HEK293T (cell line): Measurements from ENCODE around the gene MINDY4.

ENCODE experiments used
- CTCF ChIA-PET: fragments of 350-600 bp; formaldehyde crosslinking; extraction: SDS; loops from one replicate; lab custom pipeline; 2021; ENCODE audit warnings: antibody characterized with exemption, inconsistent platforms; lab: Yijun Ruan, JAX
- POLR2A ChIA-PET: fragments of 350-600 bp; formaldehyde crosslinking; extraction: SDS; loops from one replicate; lab custom pipeline; 2020; ENCODE audit warnings: antibody characterized with exemption, inconsistent platforms; lab: Yijun Ruan, JAX
- DNase-seq: peaks from one replicate; pipeline ENCODE4 v3.0.0; 2012; ENCODE audit warnings: mixed read lengths; ENCODE audit errors: extremely low spot score
- ARNT ChIP-seq: fragments of 450-650 bp; IDR thresholded peaks from 2 replicates; pipeline ENCODE4 v1.6.1; 2017; ENCODE audit warnings: mild to moderate bottlenecking
- BHLHE40 ChIP-seq: fragments of 450-650 bp; IDR thresholded peaks from 2 replicates; pipeline ENCODE4 v1.6.1; 2016; ENCODE audit warnings: mild to moderate bottlenecking, moderate library complexity, borderline replicate concordance
- CTBP1 ChIP-seq: fragments of 450-650 bp; IDR thresholded peaks from 2 replicates; pipeline ENCODE4 v1.6.1; 2016; ENCODE audit warnings: borderline replicate concordance
- ELF4 ChIP-seq: fragments of 450-650 bp; IDR thresholded peaks from 2 replicates; pipeline ENCODE4 v1.6.1; 2017; ENCODE audit warnings: antibody characterized with exemption
- FOXA1 ChIP-seq: fragments of 450-650 bp; IDR thresholded peaks from 2 replicates; pipeline ENCODE4 v1.6.1; 2016; ENCODE audit warnings: mild to moderate bottlenecking
- FOXK2 ChIP-seq: fragments of 450-650 bp; IDR thresholded peaks from 2 replicates; pipeline ENCODE4 v1.6.1; 2016; ENCODE audit warnings: mild to moderate bottlenecking
- FOXM1 ChIP-seq: fragments of 450-650 bp; IDR thresholded peaks from 2 replicates; pipeline ENCODE4 v1.6.1; 2017; ENCODE audit warnings: mild to moderate bottlenecking, borderline replicate concordance
- HDGF ChIP-seq: fragments of 450-650 bp; IDR thresholded peaks from 2 replicates; pipeline ENCODE4 v1.6.1; 2017; ENCODE audit warnings: antibody characterized with exemption, borderline replicate concordance
- L3MBTL2 ChIP-seq: fragments of 450-650 bp; conservative IDR thresholded peaks from 2 replicates; pipeline ENCODE4 v1.6.1; 2016; ENCODE audit warnings: mild to moderate bottlenecking
- LEF1 ChIP-seq: fragments of 450-650 bp; IDR thresholded peaks from 2 replicates; pipeline ENCODE4 v1.6.1; 2017; ENCODE audit warnings: mild to moderate bottlenecking, borderline replicate concordance
- NFRKB ChIP-seq: fragments of 450-650 bp; IDR thresholded peaks from 2 replicates; pipeline ENCODE4 v1.6.1; 2016; ENCODE audit warnings: mild to moderate bottlenecking, moderate library complexity
- SP1 ChIP-seq: fragments of 450-650 bp; IDR thresholded peaks from 2 replicates; pipeline ENCODE4 v1.6.1; 2017
- SUZ12 ChIP-seq: fragments of 450-650 bp; IDR thresholded peaks from 2 replicates; pipeline ENCODE4 v1.6.1; 2016; ENCODE audit warnings: mild to moderate bottlenecking
- TARDBP ChIP-seq: fragments of 450-650 bp; IDR thresholded peaks from 2 replicates; pipeline ENCODE4 v1.6.1; 2016
- ZNF384 ChIP-seq: fragments of 450-650 bp; IDR thresholded peaks from 2 replicates; pipeline ENCODE4 v1.6.1; 2016
- TF ChIP-seq, protein P1 (sequence below): fragments of 450-650 bp; IDR thresholded peaks from 2 replicates; pipeline ENCODE4 v1.6.1; 2016

MINDY4 gene

DNA sequence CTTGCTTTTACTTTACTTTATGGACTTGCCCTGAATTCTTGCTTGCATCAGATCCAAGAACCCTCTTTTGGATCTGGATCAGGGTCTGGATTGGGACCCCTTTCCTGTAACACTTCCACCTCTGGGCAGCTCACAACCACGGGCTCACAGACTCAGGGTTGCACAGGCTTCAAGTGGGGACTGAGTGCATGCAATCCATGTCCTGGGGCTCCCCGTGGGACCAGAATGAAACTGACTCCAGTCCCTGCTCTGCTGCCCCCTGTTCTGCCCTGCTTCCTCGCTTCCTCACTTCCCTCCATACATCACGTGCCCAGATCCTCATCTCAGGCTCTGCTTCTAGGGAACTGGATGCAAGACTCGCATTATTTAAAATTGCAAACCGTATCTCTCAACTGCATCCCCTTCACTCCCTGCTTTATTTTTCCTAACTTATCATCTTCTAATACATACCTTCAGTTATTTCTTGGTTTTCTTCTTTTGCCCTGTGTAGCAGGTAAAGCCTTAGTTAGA lies 42.6 kb upstream of the MINDY4 start:
- ChIA-PET CTCF (no interaction called here), POLR2A (no interaction called here)
- DNase-seq = no peak
- TF ChIP-seq NFRKB (no peak), BHLHE40 (no peak), L3MBTL2 (no peak), SP1 (no peak), FOXA1 (no peak), ZNF384 (no peak), ARNT (no peak), CTBP1 (no peak), SUZ12 (no peak), LEF1 (no peak)
- TF ChIP-seq, protein P1, sequence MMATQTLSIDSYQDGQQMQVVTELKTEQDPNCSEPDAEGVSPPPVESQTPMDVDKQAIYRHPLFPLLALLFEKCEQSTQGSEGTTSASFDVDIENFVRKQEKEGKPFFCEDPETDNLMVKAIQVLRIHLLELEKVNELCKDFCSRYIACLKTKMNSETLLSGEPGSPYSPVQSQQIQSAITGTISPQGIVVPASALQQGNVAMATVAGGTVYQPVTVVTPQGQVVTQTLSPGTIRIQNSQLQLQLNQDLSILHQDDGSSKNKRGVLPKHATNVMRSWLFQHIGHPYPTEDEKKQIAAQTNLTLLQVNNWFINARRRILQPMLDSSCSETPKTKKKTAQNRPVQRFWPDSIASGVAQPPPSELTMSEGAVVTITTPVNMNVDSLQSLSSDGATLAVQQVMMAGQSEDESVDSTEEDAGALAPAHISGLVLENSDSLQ = no peak

DNA sequence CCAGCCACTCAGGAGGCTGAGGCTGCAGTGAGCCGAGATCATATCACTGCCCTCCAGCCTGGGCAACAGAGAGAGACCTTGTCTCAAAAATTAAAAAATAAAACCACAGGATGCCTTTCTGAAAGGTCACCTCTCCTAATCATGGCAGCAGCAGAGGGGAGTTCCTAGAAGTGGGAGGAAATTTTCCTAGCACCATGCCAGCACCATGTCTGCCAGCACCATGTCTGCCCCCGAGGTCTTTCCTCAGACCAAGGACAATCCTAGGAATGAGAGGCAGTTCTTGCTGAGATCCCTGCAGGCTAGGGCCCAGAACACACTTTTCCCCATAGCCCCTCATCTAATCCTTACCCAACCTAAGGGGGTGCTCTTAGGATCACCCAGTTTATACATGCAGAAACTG lies 41.6 kb upstream of the MINDY4 start:
- TF ChIP-seq BHLHE40 (no peak), SP1 (no peak), FOXA1 (no peak), LEF1 (no peak), ELF4 (no peak), L3MBTL2 (no peak), HDGF (no peak), ARNT (no peak), ZNF384 (no peak), NFRKB (no peak), CTBP1 (no peak), FOXK2 (no peak), TARDBP (no peak), FOXM1 (no peak)
- TF ChIP-seq, protein P1 = no peak
- ChIA-PET POLR2A (no interaction called here), CTCF (no interaction called here)
- no peak for DNase-seq

DNA sequence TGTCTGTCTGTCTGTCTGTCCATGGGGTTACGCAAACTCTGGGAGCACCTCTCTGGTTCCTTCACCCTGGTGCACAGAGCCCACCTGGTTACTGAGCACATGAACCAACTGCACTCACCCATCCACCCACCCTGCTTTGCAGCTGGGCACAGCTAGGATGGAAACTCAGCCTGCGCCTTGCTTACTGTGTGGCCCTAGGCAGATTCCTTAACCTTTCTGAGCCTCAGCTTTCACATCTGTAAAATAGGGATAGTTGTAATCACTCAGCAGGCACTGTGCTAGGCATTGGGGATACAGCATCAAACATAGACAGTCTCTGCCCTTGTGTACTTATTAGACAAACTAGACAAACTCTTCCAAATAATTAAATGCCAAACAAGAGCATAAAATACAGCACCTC lies 41.1 kb upstream of the MINDY4 start:
- ChIA-PET POLR2A (no interaction called here), CTCF (no interaction called here)
- no peak for TF ChIP-seq BHLHE40
- DNase-seq = no peak

DNA sequence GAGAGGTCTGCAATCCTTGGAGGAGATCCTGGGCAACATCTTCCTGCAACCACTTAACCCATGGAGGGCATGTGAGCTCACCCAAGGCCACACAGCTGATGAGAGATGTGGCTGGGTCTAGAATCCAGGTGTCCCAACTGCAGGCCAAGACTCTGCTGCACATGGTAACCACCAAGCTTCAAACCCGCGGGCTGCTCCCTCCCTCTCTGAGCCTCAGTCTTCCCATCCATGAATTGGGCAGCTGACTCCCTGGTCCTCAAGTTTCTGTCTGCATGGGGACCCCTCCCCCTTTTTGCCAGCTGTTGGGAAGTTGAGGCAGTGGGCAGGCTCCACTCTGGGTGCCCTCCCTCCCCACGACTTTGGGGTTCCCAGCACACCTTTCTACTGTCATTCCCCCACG lies 40.2 kb upstream of the MINDY4 start:
- CTCF ChIA-PET = no interaction called here
- no peak for DNase-seq
- POLR2A ChIA-PET = no interaction called here
- TF ChIP-seq BHLHE40 (no peak), NFRKB (no peak), FOXA1 (no peak), L3MBTL2 (no peak)

DNA sequence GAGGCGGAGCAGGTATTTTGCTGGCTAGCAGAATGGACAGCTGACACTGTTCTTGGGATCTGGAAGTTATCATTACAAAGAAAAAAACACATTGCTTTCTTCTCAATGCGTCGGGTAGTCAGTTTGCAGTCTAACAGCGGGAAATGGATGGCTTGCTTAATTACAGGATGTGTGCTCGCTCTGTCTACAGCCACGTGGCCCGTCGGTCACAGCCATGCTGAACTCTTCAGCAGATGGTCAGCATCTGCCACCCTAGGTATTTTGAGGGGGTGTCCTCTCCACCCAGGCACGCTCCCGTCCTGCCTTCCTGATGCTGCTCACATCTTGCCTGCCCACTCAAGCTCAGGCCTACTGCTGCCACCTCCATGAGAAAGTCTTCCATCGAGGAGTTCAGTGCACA lies 39.6 kb upstream of the MINDY4 start:
- no peak for DNase-seq
- POLR2A ChIA-PET = no interaction called here
- CTCF ChIA-PET = interaction anchor here (0.7 kb wide), 1 partner anchor 46 kb away, joined by 3 read pairs; no protein-coding TSS in a partner anchor
- TF ChIP-seq NFRKB (no peak), L3MBTL2 (no peak), SP1 (no peak), FOXA1 (no peak), SUZ12 (no peak), ELF4 (no peak), ARNT (no peak), HDGF (no peak), FOXK2 (no peak), TARDBP (no peak), LEF1 (no peak), BHLHE40 (no peak), FOXM1 (no peak), CTBP1 (no peak)
- TF ChIP-seq, protein P1 = no peak

DNA sequence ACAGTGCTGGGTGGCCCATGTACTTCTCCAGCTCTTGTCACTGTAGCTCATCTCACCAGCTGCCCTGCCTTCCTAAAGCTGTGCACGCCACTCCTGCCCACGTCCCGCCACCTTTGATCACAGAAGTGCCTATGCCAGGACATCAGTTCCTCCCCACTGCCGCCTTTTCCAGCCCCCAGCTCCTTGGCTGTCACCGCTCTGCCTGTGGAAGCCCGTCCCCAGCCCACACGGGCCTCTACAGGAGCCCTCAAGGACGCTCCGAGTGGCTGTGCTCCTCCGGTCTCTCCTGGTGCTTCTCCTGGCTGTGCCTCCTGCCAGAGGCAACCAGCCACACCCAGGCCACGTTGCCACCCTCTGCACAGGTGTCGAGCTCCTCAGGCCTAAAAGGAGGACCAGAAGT lies 38.6 kb upstream of the MINDY4 start:
- no peak for DNase-seq
- POLR2A ChIA-PET = no interaction called here
- CTCF ChIA-PET = no interaction called here
- TF ChIP-seq, protein P1 = no peak
- TF ChIP-seq BHLHE40 = no peak
- no peak for TF ChIP-seq L3MBTL2
- TF ChIP-seq FOXK2 = no peak
- no peak for TF ChIP-seq ARNT
- TF ChIP-seq HDGF = no peak
- no peak for TF ChIP-seq SUZ12
- TF ChIP-seq NFRKB = no peak
- no peak for TF ChIP-seq CTBP1
- TF ChIP-seq ZNF384 = no peak
- TF ChIP-seq FOXM1 = no peak
- no peak for TF ChIP-seq LEF1
- no peak for TF ChIP-seq TARDBP
- TF ChIP-seq FOXA1 = no peak
